K562 (cell line): Measurements from ENCODE around the gene NUP188. TPM values are rescaled to one million over a fixed set of nuclear protein-coding genes. Genes with fewer than 3 reads are reported as not detected.

Experiments
- BRD4 ChIP-seq: fragments of 200-600 bp; sonication (generic); IDR thresholded peaks from 2 replicates; pipeline ENCODE4 v1.6.1; 2017; ENCODE audit warnings: inconsistent platforms
- CBFA2T2 ChIP-seq: fragments of 450-650 bp; conservative IDR thresholded peaks from 2 replicates; pipeline ENCODE4 v1.6.1; 2017; ENCODE audit warnings: mild to moderate bottlenecking
- EGR1 ChIP-seq: fragments of 450-650 bp; conservative IDR thresholded peaks from 2 replicates; pipeline ENCODE4 v1.6.1; 2017; ENCODE audit warnings: mild to moderate bottlenecking
- ETV6 ChIP-seq, 3 experiments: fragments of 150-350 bp in 1 of 3; sonication (generic) in 1 of 3; formaldehyde crosslinking in 1 of 3; IDR thresholded peaks; 2 replicates each; pipeline versions ENCODE4 v1.6.1 to v1.8.0; 2014 to 2022; ENCODE audit warnings: borderline replicate concordance in 2 of 3, low read depth in 2 of 3, antibody characterized with exemption in 1 of 3, low read length in 1 of 3, mild to moderate bottlenecking in 1 of 3, missing genetic modification reagents in 1 of 3
- HDAC1 ChIP-seq, 2 experiments: fragments of 450-650 bp; IDR thresholded peaks; 2 replicates each; pipeline ENCODE4 v1.6.1; 2016 to 2017; ENCODE audit warnings: inconsistent platforms in 1 of 2, mild to moderate bottlenecking in 1 of 2, moderate library complexity in 1 of 2
- LCOR ChIP-seq: sonication (generic); formaldehyde crosslinking; IDR thresholded peaks from 2 replicates; pipeline ENCODE4 v1.8.0; 2022; ENCODE audit warnings: mild to moderate bottlenecking, missing genetic modification reagents
- NCOA1 ChIP-seq: fragments of 450-650 bp; IDR thresholded peaks from 2 replicates; pipeline ENCODE4 v1.6.1; 2016; ENCODE audit warnings: low read depth
- PCBP1 ChIP-seq: fragments of 200-400 bp; formaldehyde crosslinking; IDR thresholded peaks from 2 replicates; pipeline ENCODE4 v1.6.1; 2018; ENCODE audit warnings: mild to moderate bottlenecking, low read depth, low read length; ENCODE audit not compliant: poor library complexity, severe bottlenecking
- RBFOX2 ChIP-seq: fragments of 200-400 bp; formaldehyde crosslinking; IDR thresholded peaks from 2 replicates; pipeline ENCODE4 v1.6.1; 2017; ENCODE audit warnings: low read depth, mild to moderate bottlenecking, low read length, moderate library complexity
- RBM22 ChIP-seq: fragments of 200-400 bp; formaldehyde crosslinking; IDR thresholded peaks from 2 replicates; pipeline ENCODE4 v1.6.1; 2018; ENCODE audit warnings: low read length, low read depth; ENCODE audit not compliant: poor library complexity, severe bottlenecking
- RNF2 ChIP-seq: sonication (generic); IDR thresholded peaks from 2 replicates; pipeline ENCODE4 v1.6.1; 2016
- SMAD1 ChIP-seq: fragments of 150-350 bp; IDR thresholded peaks from 2 replicates; pipeline ENCODE4 v1.6.1; 2014; ENCODE audit warnings: low read length, low read depth; ENCODE audit not compliant: partially characterized antibody
- SREBF1 ChIP-seq: fragments of 150-350 bp; IDR thresholded peaks from 2 replicates; pipeline ENCODE4 v1.6.1; 2014; ENCODE audit warnings: antibody characterized with exemption, low read depth, low read length, borderline replicate concordance
- polyA plus RNA-seq, 8 experiments: library from polyadenylated mRNA; depleted of rRNA in 4 of 8; stranded (reverse) in 5 of 8; unstranded in 3 of 8; fragments of >200 nt; fragmentation: Nextera tagmentation in 2 of 8; fragmentation: Illumina TruSeq in 1 of 8; extraction: Ambion mirVana in 2 of 8; extraction: Trizol in 1 of 8; gene quantifications; 2 replicates each; pipeline versions ENCODE4 v1.2.1 to v1.2.3, GENCODE V29; 2011 to 2014; ENCODE audit warnings: inconsistent platforms in 1 of 8, missing spikeins in 1 of 8
- total RNA-seq, 7 experiments: library from RNA; depleted of rRNA in 6 of 7; stranded (reverse); fragments of >200 nt in 6 of 7; fragmentation: Illumina TruSeq in 2 of 7; extraction: Trizol in 2 of 7; gene quantifications; 2 replicates each; pipeline versions ENCODE4 v1.2.1 to v1.2.3, GENCODE V29; 2011 to 2021; ENCODE audit warnings: low replicate concordance in 1 of 7
- TF ChIP-seq, protein P1 (sequence below): fragments of 150-350 bp; conservative IDR thresholded peaks from 2 replicates; pipeline ENCODE4 v1.6.1; 2014; ENCODE audit warnings: low read length
- TF ChIP-seq, protein P2 (sequence below), 2 experiments: fragments of 450-650 bp; IDR thresholded peaks; 2 replicates each; pipeline ENCODE4 v1.6.1; 2016
- TF ChIP-seq, protein P3 (sequence below): sonication (generic); formaldehyde crosslinking; IDR thresholded peaks from 2 replicates; pipeline ENCODE4 v1.8.1; 2023; ENCODE audit warnings: mild to moderate bottlenecking, missing genetic modification reagents
- TF ChIP-seq, protein P4 (sequence below), 2 experiments: fragments of 450-650 bp; conservative IDR thresholded peaks; 2 replicates each; pipeline ENCODE4 v1.6.1; 2017; ENCODE audit warnings: mild to moderate bottlenecking in 2 of 2, moderate library complexity in 2 of 2

The NUP188 gene
- total and polyA plus RNA-seq, 9 of the 15 experiments (the other 6 are each of a cell fraction or from before 2014, with no cell fraction given): 11.7 to 135 (median 70.6) TPM

DNA sequence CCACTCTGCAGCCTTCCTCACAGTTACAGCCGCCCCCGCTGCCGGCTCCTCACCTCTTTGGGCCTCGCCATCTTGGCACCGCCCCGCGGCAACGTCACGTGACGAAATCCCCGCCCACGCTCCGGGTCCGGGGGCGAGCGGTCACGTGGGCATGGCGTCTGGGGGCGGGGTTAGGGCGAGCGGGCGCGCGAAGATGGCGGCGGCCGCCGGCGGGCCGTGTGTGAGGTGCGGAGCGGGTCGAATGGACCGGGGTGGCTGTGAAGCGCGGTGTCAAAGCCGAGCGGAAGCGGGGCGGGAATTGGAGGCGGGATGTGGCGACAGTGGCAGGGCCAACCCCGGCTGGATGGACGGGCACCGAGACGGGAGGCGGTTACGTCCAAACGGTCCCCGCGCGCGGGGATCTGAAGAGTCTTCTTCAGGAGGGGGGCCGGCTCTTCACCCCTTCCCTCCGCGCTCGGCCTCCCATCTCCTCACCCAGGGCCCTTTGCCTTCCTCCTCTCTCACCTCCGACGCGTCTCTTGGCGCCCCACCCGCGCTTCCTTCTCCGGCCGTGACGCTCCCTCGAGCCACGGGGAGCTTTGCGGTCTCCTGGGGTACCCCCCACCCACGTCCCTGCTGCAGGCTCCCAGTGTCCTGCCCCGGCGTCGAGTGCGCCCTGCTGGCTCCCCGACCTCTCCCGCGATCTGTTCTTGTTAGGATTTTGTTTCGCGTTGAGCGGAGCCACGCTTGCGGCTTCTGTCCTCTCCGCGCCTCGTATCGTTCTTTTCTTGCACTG, at the start of gene NUP188, which contains the start of gene DOLK (continued):
- TF ChIP-seq, protein P1, sequence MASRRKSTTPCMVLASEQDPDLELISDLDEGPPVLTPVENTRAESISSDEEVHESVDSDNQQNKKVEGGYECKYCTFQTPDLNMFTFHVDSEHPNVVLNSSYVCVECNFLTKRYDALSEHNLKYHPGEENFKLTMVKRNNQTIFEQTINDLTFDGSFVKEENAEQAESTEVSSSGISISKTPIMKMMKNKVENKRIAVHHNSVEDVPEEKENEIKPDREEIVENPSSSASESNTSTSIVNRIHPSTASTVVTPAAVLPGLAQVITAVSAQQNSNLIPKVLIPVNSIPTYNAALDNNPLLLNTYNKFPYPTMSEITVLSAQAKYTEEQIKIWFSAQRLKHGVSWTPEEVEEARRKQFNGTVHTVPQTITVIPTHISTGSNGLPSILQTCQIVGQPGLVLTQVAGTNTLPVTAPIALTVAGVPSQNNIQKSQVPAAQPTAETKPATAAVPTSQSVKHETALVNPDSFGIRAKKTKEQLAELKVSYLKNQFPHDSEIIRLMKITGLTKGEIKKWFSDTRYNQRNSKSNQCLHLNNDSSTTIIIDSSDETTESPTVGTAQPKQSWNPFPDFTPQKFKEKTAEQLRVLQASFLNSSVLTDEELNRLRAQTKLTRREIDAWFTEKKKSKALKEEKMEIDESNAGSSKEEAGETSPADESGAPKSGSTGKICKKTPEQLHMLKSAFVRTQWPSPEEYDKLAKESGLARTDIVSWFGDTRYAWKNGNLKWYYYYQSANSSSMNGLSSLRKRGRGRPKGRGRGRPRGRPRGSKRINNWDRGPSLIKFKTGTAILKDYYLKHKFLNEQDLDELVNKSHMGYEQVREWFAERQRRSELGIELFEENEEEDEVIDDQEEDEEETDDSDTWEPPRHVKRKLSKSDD: no peak
- peak; percentile 58; the same call in 1 of the 2 replicates for TF ChIP-seq SREBF1
- TF ChIP-seq PCBP1: peak; percentile 59
- TF ChIP-seq, protein P2, sequence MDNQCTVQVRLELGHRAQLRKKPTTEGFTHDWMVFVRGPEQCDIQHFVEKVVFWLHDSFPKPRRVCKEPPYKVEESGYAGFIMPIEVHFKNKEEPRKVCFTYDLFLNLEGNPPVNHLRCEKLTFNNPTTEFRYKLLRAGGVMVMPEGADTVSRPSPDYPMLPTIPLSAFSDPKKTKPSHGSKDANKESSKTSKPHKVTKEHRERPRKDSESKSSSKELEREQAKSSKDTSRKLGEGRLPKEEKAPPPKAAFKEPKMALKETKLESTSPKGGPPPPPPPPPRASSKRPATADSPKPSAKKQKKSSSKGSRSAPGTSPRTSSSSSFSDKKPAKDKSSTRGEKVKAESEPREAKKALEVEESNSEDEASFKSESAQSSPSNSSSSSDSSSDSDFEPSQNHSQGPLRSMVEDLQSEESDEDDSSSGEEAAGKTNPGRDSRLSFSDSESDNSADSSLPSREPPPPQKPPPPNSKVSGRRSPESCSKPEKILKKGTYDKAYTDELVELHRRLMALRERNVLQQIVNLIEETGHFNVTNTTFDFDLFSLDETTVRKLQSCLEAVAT (IDR thresholded peaks at IDR 0.05): peak in 1 of 2 experiments; percentile 76; a peak in 2 of 4 replicates
- TF ChIP-seq NCOA1: no peak
- TF ChIP-seq LCOR (CRISPR knock-in tag): 0 out of 2 replicates have a peak, but pooled peaks have one; percentile 30
- peak; percentile 99 for TF ChIP-seq RBFOX2
- peak; percentile 61; the same call in 1 of the 2 replicates for TF ChIP-seq RNF2
- peak; percentile 40 for TF ChIP-seq SMAD1
- TF ChIP-seq, protein P3, sequence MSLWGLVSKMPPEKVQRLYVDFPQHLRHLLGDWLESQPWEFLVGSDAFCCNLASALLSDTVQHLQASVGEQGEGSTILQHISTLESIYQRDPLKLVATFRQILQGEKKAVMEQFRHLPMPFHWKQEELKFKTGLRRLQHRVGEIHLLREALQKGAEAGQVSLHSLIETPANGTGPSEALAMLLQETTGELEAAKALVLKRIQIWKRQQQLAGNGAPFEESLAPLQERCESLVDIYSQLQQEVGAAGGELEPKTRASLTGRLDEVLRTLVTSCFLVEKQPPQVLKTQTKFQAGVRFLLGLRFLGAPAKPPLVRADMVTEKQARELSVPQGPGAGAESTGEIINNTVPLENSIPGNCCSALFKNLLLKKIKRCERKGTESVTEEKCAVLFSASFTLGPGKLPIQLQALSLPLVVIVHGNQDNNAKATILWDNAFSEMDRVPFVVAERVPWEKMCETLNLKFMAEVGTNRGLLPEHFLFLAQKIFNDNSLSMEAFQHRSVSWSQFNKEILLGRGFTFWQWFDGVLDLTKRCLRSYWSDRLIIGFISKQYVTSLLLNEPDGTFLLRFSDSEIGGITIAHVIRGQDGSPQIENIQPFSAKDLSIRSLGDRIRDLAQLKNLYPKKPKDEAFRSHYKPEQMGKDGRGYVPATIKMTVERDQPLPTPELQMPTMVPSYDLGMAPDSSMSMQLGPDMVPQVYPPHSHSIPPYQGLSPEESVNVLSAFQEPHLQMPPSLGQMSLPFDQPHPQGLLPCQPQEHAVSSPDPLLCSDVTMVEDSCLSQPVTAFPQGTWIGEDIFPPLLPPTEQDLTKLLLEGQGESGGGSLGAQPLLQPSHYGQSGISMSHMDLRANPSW (CRISPR knock-in tag): 0 out of 2 replicates have a peak, but pooled peaks have one; percentile 68
- peak in 1 of 2 experiments; percentile 80; a peak in 2 of 4 replicates for TF ChIP-seq HDAC1 (IDR thresholded peaks at IDR 0.05)
- TF ChIP-seq ETV6 (IDR thresholded peaks at IDR 0.05; ENCODE audit: borderline replicate concordance in 1 of 2, low read depth in 2 of 2, low read length in 1 of 2): no peak
- TF ChIP-seq ETV6 (CRISPR knock-in tag; IDR thresholded peaks at IDR 0.05; ENCODE audit: borderline replicate concordance): 0 out of 2 replicates have a peak, but pooled peaks have one; percentile 57
- peak; percentile 98 for TF ChIP-seq CBFA2T2
- TF ChIP-seq, protein P4, sequence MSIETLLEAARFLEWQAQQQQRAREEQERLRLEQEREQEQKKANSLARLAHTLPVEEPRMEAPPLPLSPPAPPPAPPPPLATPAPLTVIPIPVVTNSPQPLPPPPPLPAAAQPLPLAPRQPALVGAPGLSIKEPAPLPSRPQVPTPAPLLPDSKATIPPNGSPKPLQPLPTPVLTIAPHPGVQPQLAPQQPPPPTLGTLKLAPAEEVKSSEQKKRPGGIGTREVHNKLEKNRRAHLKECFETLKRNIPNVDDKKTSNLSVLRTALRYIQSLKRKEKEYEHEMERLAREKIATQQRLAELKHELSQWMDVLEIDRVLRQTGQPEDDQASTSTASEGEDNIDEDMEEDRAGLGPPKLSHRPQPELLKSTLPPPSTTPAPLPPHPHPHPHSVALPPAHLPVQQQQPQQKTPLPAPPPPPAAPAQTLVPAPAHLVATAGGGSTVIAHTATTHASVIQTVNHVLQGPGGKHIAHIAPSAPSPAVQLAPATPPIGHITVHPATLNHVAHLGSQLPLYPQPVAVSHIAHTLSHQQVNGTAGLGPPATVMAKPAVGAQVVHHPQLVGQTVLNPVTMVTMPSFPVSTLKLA (conservative IDR thresholded peaks at IDR 0.05): peak; percentile 94 to 97
- peak; percentile 100 for TF ChIP-seq EGR1
- TF ChIP-seq RBM22: peak; percentile 60
- 0 out of 2 replicates have a peak, but pooled peaks have one; percentile 33 for TF ChIP-seq BRD4
